ENCODE measurements around the gene PDZD4. TPM values are rescaled to one million over a fixed set of nuclear protein-coding genes. Genes with fewer than 3 reads are reported as not detected.

PDZD4 gene
- total RNA-seq, 1 experiment from 2014 or later: 1.8 TPM

- Histone ChIP-seq H3K36me3 (ENCODE audit: control insufficient read depth, insufficient read depth, low read length) (no peaks in the 10 kb centered on the region), H3K9me3 (no peaks in the 10 kb centered on the region), H3K4me1 (no peaks in the 10 kb centered on the region), H3K27me3 (replicated peaks; ENCODE audit: control insufficient read depth, insufficient read depth, low read length) (no peaks in the 10 kb centered on the region), H3K4me3 (ENCODE audit: low read depth, low read length) (no peak overlapping the region)
- Mint-ChIP-seq H3K36me3 (ENCODE audit: insufficient read depth, unreplicated experiment) (no peaks in the 10 kb centered on the region), H3K27ac (ENCODE audit: unreplicated experiment) (no peak overlapping the region), H3K4me1 (ENCODE audit: low read depth, unreplicated experiment) (no peaks in the 10 kb centered on the region), H3K27me3 (ENCODE audit: insufficient read depth, unreplicated experiment) (peaks cover 13% of the 10 kb centered on the region), H3K9me3 (ENCODE audit: unreplicated experiment) (no peaks in the 10 kb centered on the region), H3K4me3 (ENCODE audit: unreplicated experiment) (no peak overlapping the region)
- no peak for DNase-seq
- BruUV-seq (replicated peaks): no TSS peak
- intact Hi-C loops (cut with micrococcal nuclease; ENCODE audit: unreplicated experiment): no loop called here
- TF ChIP-seq CTCF (IDR thresholded peaks at IDR 0.05; ENCODE audit: insufficient read depth in 1 of 2, low read depth in 1 of 2, low read length in 1 of 2, severe bottlenecking in 1 of 2, unreplicated experiment in 1 of 2): no peak
- ChIA-PET POLR2A (no interaction called here), CTCF (no interaction called here)
These were observed 23.0 kb upstream of the PDZD4 start for GRCh38 chrX:153853180-153853901.

- CTCF ChIA-PET: no interaction called here
- Mint-ChIP-seq H3K27ac (ENCODE audit: unreplicated experiment) (no peak overlapping the region), H3K4me3 (ENCODE audit: unreplicated experiment) (no peak overlapping the region), H3K4me1 (ENCODE audit: low read depth, unreplicated experiment) (no peaks in the 10 kb centered on the region), H3K36me3 (ENCODE audit: insufficient read depth, unreplicated experiment) (no peaks in the 10 kb centered on the region), H3K27me3 (ENCODE audit: insufficient read depth, unreplicated experiment) (peaks cover 7% of the 10 kb centered on the region), H3K9me3 (ENCODE audit: unreplicated experiment) (no peaks in the 10 kb centered on the region)
- intact Hi-C loops (cut with micrococcal nuclease; ENCODE audit: unreplicated experiment): no loop called here
- Histone ChIP-seq H3K4me1 (no peaks in the 10 kb centered on the region), H3K36me3 (ENCODE audit: control insufficient read depth, insufficient read depth, low read length) (no peaks in the 10 kb centered on the region), H3K9me3 (no peaks in the 10 kb centered on the region), H3K27me3 (replicated peaks; ENCODE audit: control insufficient read depth, insufficient read depth, low read length) (no peaks in the 10 kb centered on the region), H3K4me3 (ENCODE audit: low read depth, low read length) (no peak overlapping the region)
- DNase-seq: no peak
- no TSS peak for BruUV-seq (replicated peaks)
- POLR2A ChIA-PET: no interaction called here
- no peak for TF ChIP-seq CTCF (IDR thresholded peaks at IDR 0.05; ENCODE audit: insufficient read depth in 1 of 2, low read depth in 1 of 2, low read length in 1 of 2, severe bottlenecking in 1 of 2, unreplicated experiment in 1 of 2)
These were observed 21.6 kb upstream of the PDZD4 start for GRCh38 chrX:153851981-153852380.

GRCh38 chrX:153848325-153848724 is 18.0 kb upstream of the PDZD4 start:
- H3K4me1 ChIP-seq: no peaks in the 10 kb centered on the region
- Mint-ChIP-seq H3K4me1 (ENCODE audit: low read depth, unreplicated experiment) (no peaks in the 10 kb centered on the region), H3K27me3 (ENCODE audit: insufficient read depth, unreplicated experiment) (peaks cover 6% of the 10 kb centered on the region), H3K4me3 (ENCODE audit: unreplicated experiment) (no peak overlapping the region), H3K36me3 (ENCODE audit: insufficient read depth, unreplicated experiment) (no peaks in the 10 kb centered on the region), H3K27ac (ENCODE audit: unreplicated experiment) (no peak overlapping the region), H3K9me3 (ENCODE audit: unreplicated experiment) (no peaks in the 10 kb centered on the region)
- ChIA-PET CTCF (no interaction called here), POLR2A (no interaction called here)
- no peaks in the 10 kb centered on the region for H3K27me3 ChIP-seq (replicated peaks; ENCODE audit: control insufficient read depth, insufficient read depth, low read length)
- H3K9me3 ChIP-seq: no peaks in the 10 kb centered on the region
- DNase-seq: no peak
- intact Hi-C loops (cut with micrococcal nuclease; ENCODE audit: unreplicated experiment): no loop called here
- no peaks in the 10 kb centered on the region for H3K36me3 ChIP-seq (ENCODE audit: control insufficient read depth, insufficient read depth, low read length)
- no peak for TF ChIP-seq CTCF (IDR thresholded peaks at IDR 0.05; ENCODE audit: insufficient read depth in 1 of 2, low read depth in 1 of 2, low read length in 1 of 2, severe bottlenecking in 1 of 2, unreplicated experiment in 1 of 2)
- no peak overlapping the region for H3K4me3 ChIP-seq (ENCODE audit: low read depth, low read length)
- no TSS peak for BruUV-seq (replicated peaks)

Measured in Caco-2 (cell line).